CD4-positive, alpha-beta T cell (primary cell): ENCODE measurements around the gene NRXN3. TPM values are rescaled to one million over a fixed set of nuclear protein-coding genes. Genes with fewer than 3 reads are reported as not detected.

Source experiments
- ATAC-seq: fragments of 200-7000 bp; cut with Tn5 transposase; one replicate; pipeline ENCODE4 v1.10.0; 2022; ENCODE audit warnings: mild to moderate bottlenecking; ENCODE audit not compliant: poor library complexity
- CTCF ChIA-PET: fragments of 350-600 bp; sonication (Branson Sonifier 250); formaldehyde crosslinking; loops from one replicate; lab custom pipeline; 2021; ENCODE audit warnings: antibody characterized with exemption, inconsistent platforms; lab: Charles Lee
- POLR2A ChIA-PET: fragments of 350-600 bp; sonication (Branson Sonifier 250); formaldehyde crosslinking; loops from one replicate; lab custom pipeline; 2021; ENCODE audit warnings: antibody characterized with exemption, inconsistent platforms; lab: Charles Lee
- DNase-seq, 14 experiments: peaks; one replicate each; pipeline ENCODE4 v3.0.0-alpha.2; 2013 to 2020; ENCODE audit warnings: mixed read lengths in 2 of 14
- H3K27ac ChIP-seq, 2 donors: one replicate each; pipeline versions ENCODE4 v1.5.1 to v1.7.0; 2013; ENCODE audit warnings: low read length in 2 of 2, low read depth in 1 of 2, mild to moderate bottlenecking in 1 of 2
- H3K27me3 ChIP-seq, 2 experiments: 1 replicate in 1 of 2; 2 replicates in 1 of 2; pipeline versions ENCODE4 v1.6.1 to v1.7.0; 2013; ENCODE audit warnings: low read length in 2 of 2, control low read depth in 1 of 2, mild to moderate bottlenecking in 1 of 2, moderate library complexity in 1 of 2; ENCODE audit not compliant: insufficient read depth in 2 of 2, control insufficient read depth in 1 of 2
- H3K36me3 ChIP-seq: one replicate; pipeline ENCODE4 v1.6.1; 2013; ENCODE audit warnings: low read length, control low read depth; ENCODE audit not compliant: insufficient read depth
- H3K4me1 ChIP-seq: one replicate; pipeline ENCODE4 v1.6.1; 2013; ENCODE audit warnings: low read length, control low read depth; ENCODE audit not compliant: insufficient read depth
- H3K4me3 ChIP-seq: one replicate; pipeline ENCODE4 v1.5.1; 2013; ENCODE audit warnings: mild to moderate bottlenecking, low read length, moderate library complexity
- H3K9me3 ChIP-seq, 2 experiments: 1 replicate in 1 of 2; 2 replicates in 1 of 2; pipeline versions ENCODE4 v1.6.1 to v1.7.0; 2013; ENCODE audit warnings: low read length in 2 of 2, mild to moderate bottlenecking in 2 of 2, control low read depth in 1 of 2, moderate library complexity in 1 of 2; ENCODE audit not compliant: control insufficient read depth in 1 of 2, insufficient read depth in 1 of 2
- H3K27ac Mint-ChIP-seq: one replicate; pipeline ENCODE4 v1.8.0; 2020; ENCODE audit warnings: mixed read lengths
- H3K27me3 Mint-ChIP-seq: one replicate; pipeline ENCODE4 v1.8.0; 2021; ENCODE audit warnings: mixed read lengths
- H3K36me3 Mint-ChIP-seq: one replicate; pipeline ENCODE4 v1.8.0; 2021; ENCODE audit warnings: low read depth, mixed read lengths
- H3K4me1 Mint-ChIP-seq: one replicate; pipeline ENCODE4 v1.8.0; 2021; ENCODE audit warnings: low read depth, mixed read lengths
- H3K4me3 Mint-ChIP-seq: one replicate; pipeline ENCODE4 v1.8.0; 2020; ENCODE audit warnings: mild to moderate bottlenecking, mixed read lengths
- H3K9me3 Mint-ChIP-seq: one replicate; pipeline ENCODE4 v1.8.0; 2020; ENCODE audit warnings: mixed read lengths
- intact Hi-C, 2 experiments: fragments of 100-400 bp; cut with DNase I in 1 of 2; cut with micrococcal nuclease in 1 of 2; formaldehyde crosslinking; loops; one replicate each; pipeline versions ENCODE4 v1.15.1 to v1.9.0; 2023 to 2025; cut with DNase I, micrococcal nuclease
- total RNA-seq, 174 experiments: library from RNA in 2 of 174; stranded (reverse) in 2 of 174; gene quantifications; one replicate each; pipeline ENCODE4 v1.2.3 and lab custom pipeline; 2021 to 2026
- TF ChIP-seq, protein P1 (sequence below): fragments of 200-600 bp; IDR thresholded peaks from one replicate; pipeline ENCODE4 v1.8.0; 2022; ENCODE audit warnings: antibody characterized with exemption, mild to moderate bottlenecking

Gene NRXN3
- total RNA-seq, 2 experiments from 2014 or later, result not detected

DNA sequence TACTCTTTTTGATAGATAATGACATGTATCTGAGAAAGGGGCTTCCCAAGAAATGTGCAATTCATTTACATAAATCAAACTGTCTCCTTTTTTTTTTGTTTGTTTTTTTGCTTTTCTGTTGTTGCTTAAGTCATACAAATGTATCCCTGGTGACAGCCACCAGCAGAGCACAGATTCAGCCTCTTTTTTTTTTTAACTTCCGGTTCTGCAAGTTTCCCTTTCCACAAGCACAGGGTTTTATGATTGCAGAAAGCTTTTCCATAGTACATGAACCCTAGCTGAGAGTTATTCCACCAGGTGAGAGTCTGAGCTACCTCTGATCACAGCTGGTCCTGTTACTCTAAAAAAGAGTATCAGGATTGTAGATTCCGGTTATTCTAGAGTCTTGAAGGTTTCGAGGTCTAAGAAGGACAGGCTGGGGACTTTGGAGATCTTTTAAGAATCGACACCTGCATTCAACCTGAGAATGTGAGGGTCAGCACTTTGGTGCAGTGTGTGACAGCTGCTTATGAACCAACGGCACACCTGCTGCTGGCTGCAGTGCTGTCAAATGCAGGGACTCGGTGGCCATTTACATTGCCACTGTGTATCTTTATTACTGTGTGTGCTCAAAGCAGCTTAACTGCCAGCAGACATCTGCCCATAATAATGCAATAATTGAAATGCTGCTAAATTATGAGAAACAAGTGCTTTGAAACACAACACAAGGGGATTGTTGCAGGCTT is 551.7 kb downstream of the NRXN3 start:
- H3K9me3 Mint-ChIP-seq, result no peaks in the 10 kb centered on the region
- Histone ChIP-seq H3K27ac (no peak overlapping the region), H3K9me3 (no peaks in the 10 kb centered on the region), H3K27me3 (no peaks in the 10 kb centered on the region), H3K4me3 (no peak overlapping the region), H3K36me3 (no peaks in the 10 kb centered on the region), H3K4me1 (no peaks in the 10 kb centered on the region)
- POLR2A ChIA-PET, result no interaction called here
- no peaks in the 10 kb centered on the region for H3K36me3 Mint-ChIP-seq
- no peak overlapping the region for H3K27ac Mint-ChIP-seq
- TF ChIP-seq, protein P1, sequence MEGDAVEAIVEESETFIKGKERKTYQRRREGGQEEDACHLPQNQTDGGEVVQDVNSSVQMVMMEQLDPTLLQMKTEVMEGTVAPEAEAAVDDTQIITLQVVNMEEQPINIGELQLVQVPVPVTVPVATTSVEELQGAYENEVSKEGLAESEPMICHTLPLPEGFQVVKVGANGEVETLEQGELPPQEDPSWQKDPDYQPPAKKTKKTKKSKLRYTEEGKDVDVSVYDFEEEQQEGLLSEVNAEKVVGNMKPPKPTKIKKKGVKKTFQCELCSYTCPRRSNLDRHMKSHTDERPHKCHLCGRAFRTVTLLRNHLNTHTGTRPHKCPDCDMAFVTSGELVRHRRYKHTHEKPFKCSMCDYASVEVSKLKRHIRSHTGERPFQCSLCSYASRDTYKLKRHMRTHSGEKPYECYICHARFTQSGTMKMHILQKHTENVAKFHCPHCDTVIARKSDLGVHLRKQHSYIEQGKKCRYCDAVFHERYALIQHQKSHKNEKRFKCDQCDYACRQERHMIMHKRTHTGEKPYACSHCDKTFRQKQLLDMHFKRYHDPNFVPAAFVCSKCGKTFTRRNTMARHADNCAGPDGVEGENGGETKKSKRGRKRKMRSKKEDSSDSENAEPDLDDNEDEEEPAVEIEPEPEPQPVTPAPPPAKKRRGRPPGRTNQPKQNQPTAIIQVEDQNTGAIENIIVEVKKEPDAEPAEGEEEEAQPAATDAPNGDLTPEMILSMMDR, result no peak
- no peak for ATAC-seq
- no peak for DNase-seq
- H3K4me1 Mint-ChIP-seq, result no peaks in the 10 kb centered on the region
- CTCF ChIA-PET, result no interaction called here
- intact Hi-C loops, result no loop called here
- no peak overlapping the region for H3K4me3 Mint-ChIP-seq
- no peaks in the 10 kb centered on the region for H3K27me3 Mint-ChIP-seq

- Histone ChIP-seq H3K36me3 (no peaks in the 10 kb centered on the region), H3K9me3 (no peaks in the 10 kb centered on the region), H3K4me1 (no peaks in the 10 kb centered on the region), H3K27ac (no peak overlapping the region), H3K4me3 (no peak overlapping the region), H3K27me3 (no peaks in the 10 kb centered on the region)
- H3K27me3 Mint-ChIP-seq, result no peaks in the 10 kb centered on the region
- DNase-seq (no peak), ATAC-seq (no peak)
- H3K36me3 Mint-ChIP-seq, result no peaks in the 10 kb centered on the region
- intact Hi-C loops, result no loop called here
- TF ChIP-seq, protein P1, result no peak
- no peak overlapping the region for H3K27ac Mint-ChIP-seq
- H3K4me3 Mint-ChIP-seq, result no peak overlapping the region
- H3K4me1 Mint-ChIP-seq, result no peaks in the 10 kb centered on the region
- no peaks in the 10 kb centered on the region for H3K9me3 Mint-ChIP-seq
- ChIA-PET CTCF (no interaction called here), POLR2A (no interaction called here)
Measured at GRCh38 chr14:78725086-78725485, 554.9 kb downstream of the NRXN3 start.

- DNase-seq, result no peak
- Mint-ChIP-seq H3K36me3 (no peaks in the 10 kb centered on the region), H3K4me3 (no peak overlapping the region), H3K27ac (no peak overlapping the region), H3K9me3 (no peaks in the 10 kb centered on the region), H3K4me1 (no peaks in the 10 kb centered on the region), H3K27me3 (no peaks in the 10 kb centered on the region)
- H3K27me3 ChIP-seq, result no peaks in the 10 kb centered on the region
- no peak for ATAC-seq
- no peak overlapping the region for H3K4me3 ChIP-seq
- POLR2A ChIA-PET, result no interaction called here
- no peaks in the 10 kb centered on the region for H3K4me1 ChIP-seq
- TF ChIP-seq, protein P1, result no peak
- CTCF ChIA-PET, result no interaction called here
- H3K27ac ChIP-seq, result no peak overlapping the region
- no peaks in the 10 kb centered on the region for H3K36me3 ChIP-seq
- intact Hi-C loops, result no loop called here
- H3K9me3 ChIP-seq, result no peaks in the 10 kb centered on the region
Measured at GRCh38 chr14:78737116-78737515, 566.9 kb downstream of the NRXN3 start.
